GM12891 (cell line): ENCODE measurements around the gene DNAH10.

Source experiments
- POLR2A ChIP-seq: IDR thresholded peaks from 2 replicates; pipeline ENCODE4 v1.6.1; 2011; ENCODE audit warnings: low read depth, low read length, control low read depth
- POLR2AphosphoS5 ChIP-seq: IDR thresholded peaks from 2 replicates; pipeline ENCODE4 v1.6.1; 2011; ENCODE audit warnings: low read depth, low read length, control low read depth
- POU2F2 ChIP-seq: IDR thresholded peaks from 2 replicates; pipeline ENCODE4 v1.6.1; 2011; ENCODE audit warnings: low read depth, mild to moderate bottlenecking, control low read depth, low read length, moderate library complexity
- TAF1 ChIP-seq: IDR thresholded peaks from 2 replicates; pipeline ENCODE4 v1.6.1; 2011; ENCODE audit warnings: low read depth, low read length, control low read depth

DNA sequence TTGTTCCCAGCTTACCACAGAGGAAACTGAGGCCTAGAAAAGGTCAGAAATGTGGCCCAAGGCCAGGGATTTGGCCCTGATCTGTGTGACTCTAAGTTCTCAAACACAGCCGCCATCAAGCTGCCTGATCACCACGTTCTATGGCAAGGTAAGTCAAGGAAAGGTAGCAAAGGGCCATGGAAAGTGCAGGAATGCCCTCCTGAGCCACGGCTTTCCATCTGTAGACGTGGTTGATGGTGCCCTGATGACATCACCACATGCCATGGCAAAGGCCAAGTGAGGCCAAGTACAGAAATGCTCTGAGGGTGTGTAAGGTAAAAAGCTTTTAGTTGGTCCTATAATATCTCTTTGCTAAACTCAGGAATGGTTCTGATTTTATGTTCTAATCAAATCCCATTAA lies 99.3 kb downstream of the DNAH10 start:
- TF ChIP-seq POLR2AphosphoS5 (no peak), POLR2A (no peak), POU2F2 (no peak), TAF1 (no peak)
